Measurements from ENCODE around the gene GLTPD2. TPM values are rescaled to one million over a fixed set of nuclear protein-coding genes. Genes with fewer than 3 reads are reported as not detected.
A peak's percentile ranks its signal among the peaks of the same experiment; 100 is the strongest.

The GLTPD2 gene
- total RNA-seq, 3 donors from 2014 or later, result not detected

DNA sequence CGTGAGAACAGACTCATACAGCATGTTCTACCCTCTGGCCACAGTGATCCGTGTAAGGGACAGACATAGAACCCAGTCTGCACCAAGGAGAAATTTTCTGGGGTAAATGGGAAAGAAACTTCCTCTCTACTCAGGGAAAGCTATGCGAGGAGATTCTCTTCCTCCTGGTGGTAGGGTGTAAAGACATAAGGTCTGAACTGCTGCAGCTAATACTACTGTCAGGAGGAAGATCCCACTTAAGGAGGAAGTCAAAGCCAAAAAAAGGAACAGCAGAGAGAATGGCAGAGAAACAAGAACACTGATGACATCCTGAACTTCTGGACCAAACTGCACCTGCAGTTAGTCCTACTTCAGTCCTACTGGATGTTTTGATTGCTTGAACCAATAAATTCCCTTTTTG is 24.2 kb upstream of the GLTPD2 start:
- Histone ChIP-seq H3K36me3 (ENCODE audit: low read depth) (no peaks in the 10 kb centered on the region), H3K9me3 (no peaks in the 10 kb centered on the region), H3K4me1 (ENCODE audit: low read depth) (no peaks in the 10 kb centered on the region), H3K4me3 (no peak overlapping the region)
- DNase-seq (no peak), ATAC-seq (peak; percentile 34)
- intact Hi-C loops (cut with DNase I, micrococcal nuclease), result no loop called here
- TF ChIP-seq, protein P1, sequence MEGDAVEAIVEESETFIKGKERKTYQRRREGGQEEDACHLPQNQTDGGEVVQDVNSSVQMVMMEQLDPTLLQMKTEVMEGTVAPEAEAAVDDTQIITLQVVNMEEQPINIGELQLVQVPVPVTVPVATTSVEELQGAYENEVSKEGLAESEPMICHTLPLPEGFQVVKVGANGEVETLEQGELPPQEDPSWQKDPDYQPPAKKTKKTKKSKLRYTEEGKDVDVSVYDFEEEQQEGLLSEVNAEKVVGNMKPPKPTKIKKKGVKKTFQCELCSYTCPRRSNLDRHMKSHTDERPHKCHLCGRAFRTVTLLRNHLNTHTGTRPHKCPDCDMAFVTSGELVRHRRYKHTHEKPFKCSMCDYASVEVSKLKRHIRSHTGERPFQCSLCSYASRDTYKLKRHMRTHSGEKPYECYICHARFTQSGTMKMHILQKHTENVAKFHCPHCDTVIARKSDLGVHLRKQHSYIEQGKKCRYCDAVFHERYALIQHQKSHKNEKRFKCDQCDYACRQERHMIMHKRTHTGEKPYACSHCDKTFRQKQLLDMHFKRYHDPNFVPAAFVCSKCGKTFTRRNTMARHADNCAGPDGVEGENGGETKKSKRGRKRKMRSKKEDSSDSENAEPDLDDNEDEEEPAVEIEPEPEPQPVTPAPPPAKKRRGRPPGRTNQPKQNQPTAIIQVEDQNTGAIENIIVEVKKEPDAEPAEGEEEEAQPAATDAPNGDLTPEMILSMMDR (IDR thresholded peaks at IDR 0.05), result no peak

DNA sequence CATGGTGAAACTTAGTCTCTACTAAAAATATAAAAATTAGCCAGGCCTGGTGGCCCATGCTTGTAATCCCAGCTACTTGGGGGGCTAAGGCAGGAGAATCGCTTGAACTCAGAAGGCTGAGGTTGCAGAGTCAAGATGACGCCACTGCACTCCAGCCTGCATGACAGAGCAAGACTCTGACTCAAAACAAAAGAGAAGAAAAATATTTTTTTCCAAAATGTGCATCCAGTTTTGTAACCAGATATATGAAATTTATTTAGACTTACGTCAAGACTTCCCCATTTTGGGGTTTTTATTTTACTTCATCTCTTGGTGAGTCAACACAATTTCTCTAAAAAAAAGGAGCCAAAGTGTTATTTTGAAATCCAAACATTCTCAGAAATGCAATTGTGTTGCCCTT is 22.6 kb upstream of the GLTPD2 start:
- ATAC-seq (no peak), DNase-seq (no peak)
- no peaks in the 10 kb centered on the region for H3K36me3 ChIP-seq (ENCODE audit: low read depth)
- no peaks in the 10 kb centered on the region for H3K4me1 ChIP-seq (ENCODE audit: low read depth)
- TF ChIP-seq, protein P1 (IDR thresholded peaks at IDR 0.05), result no peak
- intact Hi-C loops (cut with DNase I, micrococcal nuclease), result no loop called here
- H3K4me3 ChIP-seq, result no peak overlapping the region
- H3K9me3 ChIP-seq, result no peaks in the 10 kb centered on the region

DNA sequence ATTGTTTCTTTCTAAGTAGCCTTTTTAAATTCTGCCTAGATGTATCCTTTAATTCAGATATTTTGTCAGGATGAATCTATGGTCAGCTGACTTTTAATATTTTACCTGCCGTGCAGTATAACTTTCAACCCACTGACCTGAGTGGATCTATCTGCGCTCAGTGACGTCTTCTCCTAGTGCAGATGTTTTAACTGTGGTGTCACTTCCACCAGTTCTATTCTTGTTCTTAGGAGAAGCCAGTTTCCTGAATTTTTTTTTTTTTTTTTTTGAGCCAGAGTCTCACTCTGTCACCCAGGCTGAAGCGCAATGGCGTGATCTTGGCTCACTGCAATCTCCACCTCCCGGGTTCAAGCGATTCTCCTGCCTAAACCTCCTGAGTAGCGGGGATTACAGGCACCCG is 22.0 kb upstream of the GLTPD2 start:
- H3K4me3 ChIP-seq, result no peak overlapping the region
- no peaks in the 10 kb centered on the region for H3K36me3 ChIP-seq (ENCODE audit: low read depth)
- DNase-seq (no peak), ATAC-seq (no peak)
- peaks cover 1% of the 10 kb centered on the region for H3K4me1 ChIP-seq (ENCODE audit: low read depth)
- TF ChIP-seq, protein P1 (IDR thresholded peaks at IDR 0.05), result no peak
- no peaks in the 10 kb centered on the region for H3K9me3 ChIP-seq
- intact Hi-C loops (cut with DNase I, micrococcal nuclease), result no loop called here

DNA sequence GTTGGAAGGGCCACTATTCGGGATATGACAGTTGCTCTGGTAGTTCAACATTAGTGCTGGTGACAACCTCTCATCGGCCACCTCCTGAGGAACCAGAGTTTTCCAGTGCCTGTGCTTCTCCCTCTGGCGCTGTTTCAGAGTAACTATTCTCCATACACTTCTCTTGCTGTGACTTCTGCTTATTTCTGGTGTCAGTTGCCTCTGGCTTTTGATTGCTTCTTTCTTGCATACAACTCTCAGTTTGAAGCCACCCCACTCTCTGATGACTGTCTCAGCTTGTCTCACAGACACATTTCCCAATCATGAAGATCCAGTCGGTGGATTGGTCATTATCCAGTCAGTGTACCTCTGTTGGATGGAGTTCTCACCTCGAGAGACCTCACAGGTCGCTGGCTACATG is 20.5 kb upstream of the GLTPD2 start:
- TF ChIP-seq, protein P1 (IDR thresholded peaks at IDR 0.05), result no peak
- DNase-seq (no peak), ATAC-seq (no peak)
- H3K4me1 ChIP-seq (ENCODE audit: low read depth), result peaks cover 11% of the 10 kb centered on the region
- H3K36me3 ChIP-seq (ENCODE audit: low read depth), result no peaks in the 10 kb centered on the region
- intact Hi-C loops (cut with DNase I, micrococcal nuclease), result no loop called here
- H3K4me3 ChIP-seq, result no peak overlapping the region
- H3K9me3 ChIP-seq, result no peaks in the 10 kb centered on the region

DNA sequence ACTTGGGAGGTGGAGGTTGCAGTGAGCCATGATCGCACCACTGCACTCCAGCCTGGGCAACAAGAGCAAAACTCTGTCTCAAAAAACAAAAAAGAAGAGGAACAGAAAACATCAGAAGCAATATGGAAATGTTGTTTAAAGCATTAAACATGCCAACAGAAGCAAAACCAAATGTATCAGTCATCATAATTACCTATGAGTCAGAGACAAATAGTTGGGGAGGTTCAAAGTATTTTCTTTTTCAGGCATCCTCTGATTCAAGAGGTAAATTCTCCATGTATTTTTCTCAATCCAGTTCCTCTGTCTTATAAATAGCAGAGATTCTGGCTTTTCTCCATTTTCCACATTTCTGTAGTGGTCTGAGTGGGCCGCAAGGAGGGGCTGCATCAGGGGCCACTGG is 19.1 kb upstream of the GLTPD2 start:
- Histone ChIP-seq H3K4me3 (no peak overlapping the region), H3K36me3 (ENCODE audit: low read depth) (no peaks in the 10 kb centered on the region), H3K4me1 (ENCODE audit: low read depth) (peaks cover 11% of the 10 kb centered on the region), H3K9me3 (no peaks in the 10 kb centered on the region)
- TF ChIP-seq, protein P1 (IDR thresholded peaks at IDR 0.05), result no peak
- DNase-seq (no peak), ATAC-seq (no peak)
- intact Hi-C loops (cut with DNase I, micrococcal nuclease), result no loop called here
